Activated T-helper 1 cell treated with anti-CD3 and anti-CD28 coated beads, Interleukin-12 subunit alpha, Interleukin-12 subunit beta, Interleukin-2, Interleukin-4 antibody, amounts not matched to agents 30 ng/mL and 10 ng/mL and 1 ng/mL, durations not matched to agents 14 hours and 24 hours and 36 hours (primary cell): Measurements from ENCODE around the gene MYH16. TPM values are rescaled to one million over a fixed set of nuclear protein-coding genes. Genes with fewer than 3 reads are reported as not detected.
"Not testable (repeated sequence)": the region's sequence is repeated elsewhere in the genome, so short reads cannot be mapped to it uniquely, and the experiment has no call there.

Experiments
- DNase-seq: peaks from one replicate; pipeline ENCODE4 v3.0.0; 2021; ENCODE audit warnings: low spot score
- H3K27ac Mint-ChIP-seq: one replicate; pipeline ENCODE4 v1.8.0; 2021; ENCODE audit warnings: mild to moderate bottlenecking, mixed read lengths
- H3K27me3 Mint-ChIP-seq: one replicate; pipeline ENCODE4 v1.8.0; 2022; ENCODE audit warnings: mild to moderate bottlenecking, moderate library complexity, mixed read lengths; ENCODE audit not compliant: insufficient read depth
- H3K36me3 Mint-ChIP-seq: one replicate; pipeline ENCODE4 v1.8.0; 2021; ENCODE audit warnings: low read depth, mixed read lengths
- H3K4me1 Mint-ChIP-seq: one replicate; pipeline ENCODE4 v1.8.0; 2021; ENCODE audit warnings: low read depth, mixed read lengths
- H3K4me3 Mint-ChIP-seq: one replicate; pipeline ENCODE4 v1.8.0; 2021; ENCODE audit warnings: mild to moderate bottlenecking, moderate library complexity, mixed read lengths
- H3K9me3 Mint-ChIP-seq: one replicate; pipeline ENCODE4 v1.8.0; 2021; ENCODE audit warnings: mixed read lengths
- intact Hi-C: fragments of 100-400 bp; cut with micrococcal nuclease; formaldehyde crosslinking; loops from one replicate; pipeline ENCODE4 v1.15.1; 2024
- total RNA-seq: library from RNA; stranded (reverse); gene quantifications from 2 replicates; pipeline ENCODE4 v1.2.3, GENCODE V29; 2022

MYH16 gene
- total RNA-seq, 1 donor from 2014 or later = not detected

- H3K4me1 Mint-ChIP-seq = no peaks in the 10 kb centered on the region
- no peak overlapping the region for H3K27ac Mint-ChIP-seq
- intact Hi-C loops = no loop called here
- no peaks in the 10 kb centered on the region for H3K9me3 Mint-ChIP-seq
- DNase-seq = no peak
- no peaks in the 10 kb centered on the region for H3K27me3 Mint-ChIP-seq
- H3K4me3 Mint-ChIP-seq = no peak overlapping the region
- peaks cover 42% of the 10 kb centered on the region for H3K36me3 Mint-ChIP-seq
Observed at GRCh38 chr7:99355098-99355497, 82.5 kb downstream of the MYH16 start.

GRCh38 chr7:99357701-99358490 is 85.3 kb downstream of the MYH16 start:
- no peaks in the 10 kb centered on the region for H3K9me3 Mint-ChIP-seq
- H3K4me1 Mint-ChIP-seq = no peaks in the 10 kb centered on the region
- peaks cover 35% of the 10 kb centered on the region for H3K36me3 Mint-ChIP-seq
- H3K27me3 Mint-ChIP-seq = no peaks in the 10 kb centered on the region
- DNase-seq = no peak
- no peak overlapping the region for H3K27ac Mint-ChIP-seq
- intact Hi-C loops = no loop called here
- no peak overlapping the region for H3K4me3 Mint-ChIP-seq

GRCh38 chr7:99358521-99358920 is 85.9 kb downstream of the MYH16 start:
- H3K4me3 Mint-ChIP-seq, intact Hi-C loops, H3K27ac Mint-ChIP-seq, DNase-seq, H3K4me1 Mint-ChIP-seq, H3K9me3 Mint-ChIP-seq, H3K27me3 Mint-ChIP-seq: not testable (repeated sequence)
- H3K36me3 Mint-ChIP-seq = peaks cover 38% of the 10 kb centered on the region

- no peaks in the 10 kb centered on the region for H3K27me3 Mint-ChIP-seq
- intact Hi-C loops = no loop called here
- H3K4me3 Mint-ChIP-seq = no peak overlapping the region
- no peak for DNase-seq
- H3K9me3 Mint-ChIP-seq = no peaks in the 10 kb centered on the region
- peaks cover 42% of the 10 kb centered on the region for H3K36me3 Mint-ChIP-seq
- H3K4me1 Mint-ChIP-seq = no peaks in the 10 kb centered on the region
- H3K27ac Mint-ChIP-seq = no peak overlapping the region
Observed at GRCh38 chr7:99359465-99360154, 87.0 kb downstream of the MYH16 start.

Other genes starting within 250 kb of the MYH16 start
- 14.9 and 15.9 TPM in 2 replicates for gene SMURF1, start 128.7 kb upstream of the MYH16 start, total RNA-seq
- gene KPNA7, start 64.7 kb upstream of the MYH16 start, total RNA-seq = not detected in 2 replicates
- 72.4 and 75.9 TPM in 2 replicates for gene ARPC1A, start 53.1 kb downstream of the MYH16 start, total RNA-seq
- gene ARPC1B, start 101.9 kb downstream of the MYH16 start, total RNA-seq = 254 and 256 TPM in 2 replicates
- 160 and 162 TPM in 2 replicates for gene PDAP1, start 135.8 kb downstream of the MYH16 start, total RNA-seq
- gene BUD31, start 136.1 kb downstream of the MYH16 start, total RNA-seq = 132 and 145 TPM in 2 replicates
- gene PTCD1, start 166.0 kb downstream of the MYH16 start, total RNA-seq = 13.7 and 16.0 TPM in 2 replicates
- 92.3 and 93.2 TPM in 2 replicates for gene CPSF4, start 166.1 kb downstream of the MYH16 start, total RNA-seq
- 392 and 397 TPM in 2 replicates for gene ATP5MF, start 193.3 kb downstream of the MYH16 start, total RNA-seq
- 19.6 and 22.4 TPM in 2 replicates for gene ZNF789, start 200.1 kb downstream of the MYH16 start, total RNA-seq
- gene ZNF394, start 227.4 kb downstream of the MYH16 start, total RNA-seq = 38.3 and 40.8 TPM in 2 replicates
- gene ZKSCAN5, start 231.8 kb downstream of the MYH16 start, total RNA-seq = 8.0 and 8.1 TPM in 2 replicates